H1 (cell line): Measurements from ENCODE around the gene ENAH. TPM values are rescaled to one million over a fixed set of nuclear protein-coding genes. Genes with fewer than 3 reads are reported as not detected.

Experiments
- CBX8 ChIP-seq: fragments of 300-800, 300-1000 bp; sonication (generic); IDR thresholded peaks from 2 replicates; pipeline ENCODE4 v1.7.1; 2016; ENCODE audit warnings: low read depth, low read length, borderline replicate concordance
- CHD2 ChIP-seq: IDR thresholded peaks from 2 replicates; pipeline ENCODE4 v1.6.1; 2012; ENCODE audit warnings: low read length, improper control_type of control experiment
- FOSL1 ChIP-seq: IDR thresholded peaks from 2 replicates; pipeline ENCODE4 v1.6.1; 2011; ENCODE audit warnings: mild to moderate bottlenecking, low read depth, low read length, moderate library complexity; ENCODE audit not compliant: insufficient read depth
- HDAC2 ChIP-seq, 2 experiments: fragments of 300-600 bp in 1 of 2; sonication (generic) in 1 of 2; IDR thresholded peaks; 2 replicates each; pipeline ENCODE4 v1.6.1; 2011 to 2012; ENCODE audit warnings: low read depth in 2 of 2, low read length in 2 of 2, mild to moderate bottlenecking in 2 of 2, moderate library complexity in 2 of 2, borderline replicate concordance in 1 of 2, inconsistent platforms in 1 of 2
- HDAC6 ChIP-seq: IDR thresholded peaks from one replicate; pipeline ENCODE4 v1.7.1; 2012; ENCODE audit warnings: low read depth, mild to moderate bottlenecking, inconsistent platforms, low read length, moderate library complexity
- KDM1A ChIP-seq: fragments of 200-600, 300-600 bp; sonication (generic); IDR thresholded peaks from 2 replicates; pipeline ENCODE4 v1.7.1; 2016; ENCODE audit warnings: mild to moderate bottlenecking, low read length, borderline replicate concordance
- MAX ChIP-seq: IDR thresholded peaks from 2 replicates; pipeline ENCODE4 v1.6.1; 2012; ENCODE audit warnings: inconsistent platforms
- PHF8 ChIP-seq: fragments of 200-600 bp; sonication (generic); conservative IDR thresholded peaks from 2 replicates; pipeline ENCODE4 v1.7.1; 2012; ENCODE audit warnings: low read depth, mild to moderate bottlenecking, inconsistent platforms, low read length, moderate library complexity
- POLR2A ChIP-seq, 2 experiments: IDR thresholded peaks; 1 replicate in 1 of 2; 2 replicates in 1 of 2; pipeline ENCODE4 v1.6.1; 2011; ENCODE audit warnings: low read depth in 2 of 2, low read length in 2 of 2, mild to moderate bottlenecking in 2 of 2; ENCODE audit errors: control extremely low read depth in 1 of 2
- POLR2AphosphoS5 ChIP-seq: IDR thresholded peaks from 2 replicates; pipeline ENCODE4 v1.6.1; 2011; ENCODE audit warnings: low read depth, low read length
- RAD21 ChIP-seq, 2 experiments: IDR thresholded peaks in 1 of 2; conservative IDR thresholded peaks in 1 of 2; 2 replicates each; pipeline ENCODE4 v1.6.1; 2011; ENCODE audit warnings: low read depth in 2 of 2, low read length in 2 of 2, improper control_type of control experiment in 1 of 2, inconsistent platforms in 1 of 2, mild to moderate bottlenecking in 1 of 2, moderate library complexity in 1 of 2
- RBBP5 ChIP-seq: IDR thresholded peaks from 2 replicates; pipeline ENCODE4 v1.7.1; 2012; ENCODE audit warnings: low read depth, mild to moderate bottlenecking, inconsistent platforms, low read length, moderate library complexity, borderline replicate concordance
- RNF2 ChIP-seq: fragments of 200-900, 300-1000 bp; sonication (generic); IDR thresholded peaks from 2 replicates; pipeline ENCODE4 v1.7.1; 2016; ENCODE audit warnings: borderline replicate concordance, low read depth, mild to moderate bottlenecking, antibody characterized with exemption, low read length; ENCODE audit not compliant: poor library complexity, severe bottlenecking; ENCODE audit errors: missing control alignments
- SIN3A ChIP-seq, 2 experiments: IDR thresholded peaks in 1 of 2; conservative IDR thresholded peaks in 1 of 2; 2 replicates each; pipeline ENCODE4 v1.6.1; 2011 to 2012; ENCODE audit warnings: low read length in 2 of 2, improper control_type of control experiment in 1 of 2, low read depth in 1 of 2, mild to moderate bottlenecking in 1 of 2
- SIRT6 ChIP-seq: IDR thresholded peaks from one replicate; pipeline ENCODE4 v1.7.1; 2012; ENCODE audit warnings: low read length, inconsistent platforms
- SUZ12 ChIP-seq: fragments of 200-600 bp; sonication (generic); IDR thresholded peaks from 2 replicates; pipeline ENCODE4 v1.6.1; 2012; ENCODE audit warnings: mild to moderate bottlenecking, inconsistent platforms, low read length, moderate library complexity, mixed read lengths
- TEAD4 ChIP-seq: IDR thresholded peaks from 2 replicates; pipeline ENCODE4 v1.6.1; 2012; ENCODE audit warnings: low read depth, low read length, inconsistent platforms, mixed read lengths
- polyA plus RNA-seq, 7 experiments: library from polyadenylated mRNA; depleted of rRNA in 3 of 7; stranded (reverse) in 5 of 7; unstranded in 2 of 7; fragments of >200 nt in 5 of 7; fragments of 200-250 nt in 2 of 7; gene quantifications; 1 replicate in 5 of 7; 2 replicates in 1 of 7; 4 replicates in 1 of 7; pipeline versions ENCODE4 v1.2.1 to v1.2.3, GENCODE V29; 2011 to 2013; ENCODE audit warnings: missing spikeins in 2 of 7, mixed read lengths in 2 of 7
- total RNA-seq: library from RNA; stranded (reverse); fragmentation: NEBNext Ultra II Directional; extraction: Animal tissue kit (Norgen Biotek cat#: 25700); gene quantifications from 2 replicates; pipeline ENCODE4 v1.2.1, GENCODE V29; 2021

ENAH gene
- total and polyA plus RNA-seq, 2 of the 8 experiments (the other 6 are each of a cell fraction or from before 2014, with no cell fraction given): 39.1 to 335 TPM

- TF ChIP-seq POLR2A (IDR thresholded peaks at IDR 0.05; ENCODE audit: control extremely low read depth in 1 of 2, low read depth in 2 of 2, low read length in 2 of 2): peak in 1 of 2 experiments; percentile 84; a peak in 2 of 3 replicates
- no peak for TF ChIP-seq HDAC6
- TF ChIP-seq SUZ12: no peak
- TF ChIP-seq PHF8: peak; percentile 58
- no peak for TF ChIP-seq TEAD4
- no peak for TF ChIP-seq RAD21 (IDR thresholded peaks at IDR 0.05 in 1 of 2, conservative IDR thresholded peaks at IDR 0.05 in 1 of 2; ENCODE audit: low read depth in 2 of 2, low read length in 2 of 2)
- TF ChIP-seq HDAC2 (IDR thresholded peaks at IDR 0.05; ENCODE audit: borderline replicate concordance in 1 of 2, low read depth in 2 of 2, low read length in 2 of 2): no peak
- TF ChIP-seq CBX8: no peak
- no peak for TF ChIP-seq CHD2
- no peak for TF ChIP-seq FOSL1
- TF ChIP-seq SIRT6: no peak
- no peak for TF ChIP-seq KDM1A
- TF ChIP-seq SIN3A (conservative IDR thresholded peaks at IDR 0.05 in 1 of 2, IDR thresholded peaks at IDR 0.05 in 1 of 2; ENCODE audit: low read depth in 1 of 2, low read length in 2 of 2): no peak
- TF ChIP-seq RNF2: no peak
- peak; percentile 68 for TF ChIP-seq POLR2AphosphoS5
- peak; percentile 5; the same call in 1 of the 2 replicates for TF ChIP-seq MAX
- peak; percentile 84; the same call in 1 of the 2 replicates for TF ChIP-seq RBBP5
These were observed at the start of gene ENAH (continued) for GRCh38 chr1:225652729-225653462.
